Subcutaneous adipose tissue (tissue), 4 donors: ENCODE measurements around the gene POU2AF3. TPM values are rescaled to one million over a fixed set of nuclear protein-coding genes. Genes with fewer than 3 reads are reported as not detected.

Experiments used
- CTCF ChIP-seq: fragments of 450-650 bp; IDR thresholded peaks from one replicate; pipeline ENCODE4 v1.5.1; 2016; ENCODE audit warnings: low read depth, mild to moderate bottlenecking, control low read depth, antibody characterized with exemption, moderate library complexity
- total RNA-seq, 4 donors: library from RNA; depleted of rRNA; stranded (reverse); fragments of >200 nt; gene quantifications; one replicate each; pipeline ENCODE4 v1.1.0, GENCODE V29; 2016

The POU2AF3 gene
- total RNA-seq, 4 donors from 2014 or later: 0.68 to 4.0 (median 1.9) TPM

GRCh38 chr11:111351374-111352055 lies 53.2 kb downstream of the POU2AF3 start:
- no peak for TF ChIP-seq CTCF

- TF ChIP-seq CTCF: no peak
Measured at GRCh38 chr11:111352231-111352746, 53.9 kb downstream of the POU2AF3 start.

- TF ChIP-seq CTCF: no peak
Measured at GRCh38 chr11:111352935-111353710, 54.8 kb downstream of the POU2AF3 start.

- TF ChIP-seq CTCF: no peak
Measured at GRCh38 chr11:111353776-111354600, 55.6 kb downstream of the POU2AF3 start.

GRCh38 chr11:111354601-111354891 lies 56.2 kb downstream of the POU2AF3 start:
- no peak for TF ChIP-seq CTCF

- TF ChIP-seq CTCF: no peak
Measured at GRCh38 chr11:111355101-111355500, 56.8 kb downstream of the POU2AF3 start.
